CD4-positive, alpha-beta T cell treated with Interleukin-6 for 4 hours (primary cell): ENCODE data around the gene PDHA1.
A peak's percentile ranks its signal among the peaks of the same experiment; 100 is the strongest.

ENCODE experiments used
- DNase-seq: peaks from one replicate; pipeline ENCODE4 v3.0.0-alpha.2; 2020; ENCODE audit warnings: mixed read lengths

PDHA1 gene

DNA sequence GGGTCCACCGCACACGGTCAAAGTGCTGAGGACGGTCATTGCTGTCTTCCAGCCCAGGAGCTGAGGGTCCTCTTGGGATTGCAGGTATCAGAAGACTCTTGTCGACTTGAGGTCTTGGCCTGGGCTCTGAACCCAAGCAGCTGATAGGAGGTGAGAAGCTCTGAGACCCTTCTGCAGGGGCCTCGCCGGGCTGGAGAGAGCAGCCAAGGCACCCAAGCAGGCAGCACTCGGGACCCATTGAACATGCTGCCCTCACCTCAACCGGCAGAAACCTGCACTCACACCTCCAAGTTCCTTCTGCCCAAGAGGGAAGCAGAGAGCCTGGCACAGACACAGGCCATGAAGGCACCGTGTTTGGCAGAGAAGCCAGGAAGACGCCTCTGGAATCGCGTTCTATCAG, 34.1 kb downstream of the PDHA1 start:
- no peak for DNase-seq

DNA sequence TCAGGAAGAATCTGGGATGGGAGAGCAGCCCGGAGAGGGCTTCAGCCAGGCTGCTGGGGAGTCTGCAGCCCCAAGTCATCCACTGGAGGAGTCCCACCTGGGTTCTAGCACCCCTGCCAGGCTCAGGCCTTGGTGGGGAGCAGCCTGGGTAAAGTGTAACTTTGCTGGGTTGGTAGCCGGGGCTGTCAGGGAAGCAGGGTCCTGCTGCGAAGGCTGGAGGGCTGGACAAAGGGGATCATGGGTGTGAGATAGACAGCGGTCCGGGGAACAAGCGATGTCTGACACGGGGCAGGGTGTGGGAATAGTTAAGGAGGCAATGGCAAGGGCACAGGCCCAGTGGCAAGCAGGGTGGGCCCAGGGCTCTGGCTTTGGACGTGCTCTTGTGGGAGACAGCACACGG, 37.6 kb downstream of the PDHA1 start:
- DNase-seq, result no peak

DNA sequence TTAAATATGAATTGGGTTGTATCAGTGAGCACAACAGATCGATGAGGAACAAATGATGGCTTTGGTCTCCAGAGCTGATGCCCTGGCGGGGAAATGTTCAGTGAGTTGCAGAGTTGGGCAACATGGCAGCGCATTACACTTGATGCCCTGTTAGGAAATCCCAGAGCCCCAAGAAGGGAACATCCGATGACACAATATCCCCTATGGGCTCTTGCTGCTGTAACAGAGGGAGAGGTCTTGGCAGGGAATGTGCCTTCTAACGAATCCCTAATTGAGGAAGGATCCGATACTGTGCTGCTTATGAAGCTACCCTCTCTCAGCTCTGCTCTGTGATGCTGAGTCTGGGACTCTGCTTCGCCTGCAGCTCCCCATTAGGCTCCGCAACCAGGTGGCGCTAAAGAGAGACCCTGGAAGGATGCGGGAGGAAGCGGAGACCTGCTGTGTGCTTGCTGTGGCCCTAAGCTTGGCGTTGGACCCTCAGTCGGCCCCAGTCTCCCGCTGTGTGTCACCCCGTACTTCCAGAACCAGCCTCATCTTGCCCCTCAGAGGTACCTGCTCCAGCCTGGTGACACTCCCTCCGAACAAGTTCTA, 38.9 kb downstream of the PDHA1 start:
- DNase-seq, result peak; percentile 56

DNA sequence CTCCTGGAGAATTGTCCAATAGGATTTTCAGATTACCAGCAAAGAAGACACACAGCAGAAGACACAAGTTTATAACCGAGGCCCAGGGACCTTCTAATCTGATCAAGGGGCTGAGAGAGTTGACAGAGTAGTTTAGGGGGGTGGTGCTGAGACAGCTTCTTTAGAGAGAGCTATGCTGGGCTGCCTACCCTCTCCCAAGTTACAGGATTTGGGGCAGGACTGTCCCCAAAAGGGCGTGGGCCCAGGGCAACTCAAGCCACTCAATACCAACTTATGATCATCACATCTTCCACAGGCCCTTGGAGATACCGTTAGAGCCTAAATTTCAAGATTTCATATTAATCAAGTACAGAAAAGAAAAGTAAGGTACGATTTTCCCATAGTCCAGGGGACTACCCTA, 43.0 kb downstream of the PDHA1 start:
- no peak for DNase-seq

DNA sequence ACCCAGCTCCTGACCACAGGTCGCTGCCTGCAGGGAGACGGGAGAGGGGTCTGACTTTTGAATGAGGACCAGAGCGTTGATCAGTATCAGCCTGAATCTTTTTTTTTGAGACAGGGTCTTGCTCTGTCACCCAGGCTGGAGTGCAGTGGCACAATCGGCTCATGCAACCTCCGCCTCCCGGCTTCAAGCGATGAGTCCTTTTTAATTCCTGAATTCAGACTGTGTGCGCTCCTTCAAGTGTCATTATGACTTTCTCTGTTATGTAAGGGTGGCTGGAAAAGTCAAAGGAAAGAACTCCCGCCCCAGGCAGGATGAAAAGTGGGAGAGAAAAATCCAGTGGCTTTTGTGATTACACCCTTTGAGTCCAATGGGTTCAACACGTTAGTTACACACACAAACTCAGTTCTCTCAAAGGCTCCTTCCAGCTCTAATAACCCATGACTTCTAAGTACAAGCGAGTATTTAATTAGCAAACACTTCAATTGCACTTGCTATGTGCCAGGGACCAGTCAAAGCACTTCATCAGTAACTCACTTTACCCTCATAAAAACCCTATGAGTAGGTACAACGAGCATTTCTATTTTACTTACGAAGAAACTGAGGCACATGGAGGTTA, 44.4 kb downstream of the PDHA1 start:
- no peak for DNase-seq

DNA sequence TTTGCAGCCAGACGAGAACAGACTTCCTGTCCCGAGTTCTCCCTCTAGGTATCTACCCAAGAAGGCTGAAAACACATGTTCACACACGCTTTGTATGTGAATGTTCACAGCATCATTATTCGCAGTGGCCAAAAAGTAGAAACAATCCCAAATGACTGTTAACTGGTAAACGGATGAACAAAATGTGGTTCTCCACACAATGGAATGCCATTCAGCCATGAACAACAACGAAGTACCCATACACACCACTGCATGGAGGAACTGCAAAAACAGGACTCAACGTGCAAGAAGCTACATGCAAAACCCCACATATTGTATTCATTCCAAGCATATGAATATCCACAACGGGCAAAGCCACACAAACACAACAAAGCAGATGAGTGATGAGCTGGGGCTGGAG, 45.0 kb downstream of the PDHA1 start:
- DNase-seq, result no peak

DNA sequence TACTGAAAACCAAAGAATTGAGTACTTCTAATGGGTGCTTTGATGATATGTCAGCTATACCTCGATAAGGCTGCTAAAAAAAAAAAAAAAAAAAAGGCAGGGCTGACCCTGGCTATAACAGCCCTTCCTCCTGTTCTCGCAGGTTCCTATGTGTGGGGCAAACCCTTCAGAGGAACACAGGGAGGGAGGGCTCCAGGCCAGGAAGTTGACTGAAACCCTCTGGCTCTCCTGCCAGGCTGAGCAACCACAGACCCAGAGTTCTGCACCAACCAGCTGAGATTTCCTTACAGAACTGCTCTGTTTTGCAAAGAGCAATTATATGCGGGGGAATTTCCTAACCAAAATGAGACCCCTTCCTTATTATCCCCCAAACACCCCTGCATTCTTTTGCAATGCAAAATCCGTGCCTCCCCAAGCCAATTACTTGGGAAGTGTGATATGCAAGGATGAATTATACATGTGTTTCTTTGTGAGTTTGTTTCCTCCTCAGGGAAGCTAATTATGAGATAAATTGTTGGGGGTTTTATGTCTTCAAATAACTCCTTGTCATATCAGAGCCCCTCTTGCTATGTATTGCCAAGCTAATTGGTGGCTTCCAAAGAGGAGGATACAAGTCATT, 45.6 kb downstream of the PDHA1 start:
- DNase-seq, result no peak

DNA sequence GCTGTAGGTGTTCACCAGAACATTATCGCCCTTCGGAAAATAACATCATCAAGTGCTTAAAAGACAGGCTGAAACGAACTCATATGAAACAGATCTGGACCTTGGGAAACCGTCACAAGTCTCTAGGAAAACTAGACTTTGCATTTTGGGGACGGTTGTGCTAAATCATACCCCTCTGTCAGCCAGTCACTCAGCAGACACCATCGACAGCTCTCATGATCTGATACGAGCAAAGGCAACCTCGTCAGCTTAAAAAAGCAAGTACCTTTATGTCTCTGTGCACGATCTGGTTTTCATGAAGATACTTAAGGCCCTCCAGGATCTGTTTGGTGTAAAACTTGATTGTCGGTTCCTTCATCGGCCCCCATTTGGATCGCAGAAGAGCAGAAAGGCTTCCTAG, 48.4 kb downstream of the PDHA1 start:
- no peak for DNase-seq

DNA sequence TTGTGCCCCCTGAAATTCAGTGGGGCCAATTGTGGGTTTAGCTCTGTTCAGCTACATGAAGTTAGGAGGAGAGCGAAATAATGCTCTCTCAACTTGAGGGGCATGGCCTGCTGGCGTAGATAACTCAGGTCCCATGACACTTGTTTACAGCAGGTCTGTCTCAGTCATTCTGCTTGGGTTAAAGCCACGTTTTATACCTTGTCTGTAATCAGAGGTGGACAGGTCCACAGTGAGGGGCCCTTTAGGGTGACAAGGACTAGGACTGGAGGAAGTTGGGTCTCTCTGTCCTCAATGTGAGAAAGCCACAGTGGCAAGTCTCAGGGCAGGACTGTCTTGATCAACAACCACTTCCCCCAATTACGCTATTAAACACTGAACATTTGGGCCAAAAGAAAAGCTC, 49.0 kb downstream of the PDHA1 start:
- DNase-seq, result no peak

DNA sequence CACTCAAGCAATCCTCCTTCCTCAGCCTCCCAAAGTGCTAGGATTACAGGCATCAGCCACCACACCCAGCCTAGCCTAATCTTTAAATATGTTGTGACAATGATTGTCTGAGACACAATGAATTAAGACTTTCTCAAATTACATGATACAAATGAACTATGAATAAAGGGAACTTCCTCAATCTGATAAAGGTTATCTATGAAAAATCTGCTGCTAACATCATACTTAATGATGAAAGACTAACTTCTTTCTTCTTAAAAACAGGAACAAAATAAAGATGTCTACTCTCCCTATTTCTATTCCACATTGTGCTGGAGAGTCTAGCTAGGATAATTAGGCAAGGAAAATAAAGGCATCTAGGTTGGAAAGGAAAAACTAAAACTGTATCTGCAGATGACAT, 60.0 kb downstream of the PDHA1 start:
- no peak for DNase-seq

DNA sequence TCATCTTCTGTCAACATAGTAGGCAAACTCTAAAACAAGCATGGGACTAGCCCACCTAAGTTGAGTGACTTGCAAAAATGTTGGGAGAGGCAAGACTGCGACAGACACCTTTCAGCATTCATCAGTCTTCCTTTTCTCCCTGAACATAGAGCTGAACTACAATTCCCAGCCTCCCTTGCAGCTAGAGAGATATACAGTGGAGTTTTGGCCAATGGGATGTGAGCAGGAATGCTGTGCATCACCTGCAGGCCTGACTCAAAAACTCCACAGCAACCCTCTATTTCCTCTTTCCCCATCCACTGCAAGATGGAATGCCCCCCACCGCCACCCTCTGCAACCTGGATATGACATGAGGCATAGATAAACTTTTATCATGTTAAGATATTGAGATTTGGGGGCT, 66.5 kb downstream of the PDHA1 start:
- DNase-seq, result no peak
